ENCODE results near the gene GRHPR. TPM values are rescaled to one million over a fixed set of nuclear protein-coding genes. Genes with fewer than 3 reads are reported as not detected.

The GRHPR gene
- total RNA-seq, 1 donor from 2014 or later: 116 TPM

DNA sequence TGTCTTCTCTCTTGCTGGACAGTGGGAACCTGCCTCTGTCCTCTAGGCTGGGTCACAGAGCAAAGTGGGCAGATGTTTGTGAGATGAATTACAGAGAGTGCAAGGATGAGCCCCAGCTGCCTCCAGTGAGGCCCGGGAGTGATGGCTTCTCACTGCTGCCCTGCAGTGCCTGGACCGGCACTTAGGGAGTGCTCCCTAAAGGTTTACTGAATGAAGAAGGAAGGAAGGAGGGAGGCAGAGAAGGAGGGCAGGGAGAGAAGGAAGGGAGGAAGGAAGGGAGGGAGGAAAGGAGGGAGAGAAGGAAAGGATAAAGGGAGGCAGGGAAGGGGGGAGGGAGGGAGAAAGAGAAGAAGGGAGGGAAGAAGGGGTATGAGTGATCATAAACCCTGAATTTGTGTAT lies 42.7 kb upstream of the GRHPR start:
- Mint-ChIP-seq H3K27me3 (ENCODE audit: insufficient read depth, low read depth) (peaks cover 5% of the 10 kb centered on the region), H3K4me3 (no peak overlapping the region), H3K9me3 (peaks cover 3% of the 10 kb centered on the region), H3K36me3 (no peaks in the 10 kb centered on the region), H3K4me1 (peaks cover 12% of the 10 kb centered on the region), H3K27ac (no peak overlapping the region)
- DNase-seq (ENCODE audit: low spot score): no peak
- Histone ChIP-seq H3K27ac (no peak overlapping the region), H3K4me2 (no peak overlapping the region), H3K27me3 (no peaks in the 10 kb centered on the region), H3K36me3 (no peaks in the 10 kb centered on the region), H3K4me1 (peaks cover 3% of the 10 kb centered on the region), H3K4me3 (no peak overlapping the region), H3K9me3 (ENCODE audit: low read depth) (no peaks in the 10 kb centered on the region), H3F3A (ENCODE audit: low read depth) (no peaks in the 10 kb centered on the region), H3K9ac (no peak overlapping the region), H2AFZ (replicated peaks) (no peak overlapping the region), H4K20me1 (ENCODE audit: low read depth) (no peaks in the 10 kb centered on the region), H3K79me2 (ENCODE audit: low read depth) (no peaks in the 10 kb centered on the region)
- TF ChIP-seq EZH2 (IDR thresholded peaks at IDR 0.05) (no peak), EZH2phosphoT487 (IDR thresholded peaks at IDR 0.05) (no peak)
- TF ChIP-seq, protein P1, sequence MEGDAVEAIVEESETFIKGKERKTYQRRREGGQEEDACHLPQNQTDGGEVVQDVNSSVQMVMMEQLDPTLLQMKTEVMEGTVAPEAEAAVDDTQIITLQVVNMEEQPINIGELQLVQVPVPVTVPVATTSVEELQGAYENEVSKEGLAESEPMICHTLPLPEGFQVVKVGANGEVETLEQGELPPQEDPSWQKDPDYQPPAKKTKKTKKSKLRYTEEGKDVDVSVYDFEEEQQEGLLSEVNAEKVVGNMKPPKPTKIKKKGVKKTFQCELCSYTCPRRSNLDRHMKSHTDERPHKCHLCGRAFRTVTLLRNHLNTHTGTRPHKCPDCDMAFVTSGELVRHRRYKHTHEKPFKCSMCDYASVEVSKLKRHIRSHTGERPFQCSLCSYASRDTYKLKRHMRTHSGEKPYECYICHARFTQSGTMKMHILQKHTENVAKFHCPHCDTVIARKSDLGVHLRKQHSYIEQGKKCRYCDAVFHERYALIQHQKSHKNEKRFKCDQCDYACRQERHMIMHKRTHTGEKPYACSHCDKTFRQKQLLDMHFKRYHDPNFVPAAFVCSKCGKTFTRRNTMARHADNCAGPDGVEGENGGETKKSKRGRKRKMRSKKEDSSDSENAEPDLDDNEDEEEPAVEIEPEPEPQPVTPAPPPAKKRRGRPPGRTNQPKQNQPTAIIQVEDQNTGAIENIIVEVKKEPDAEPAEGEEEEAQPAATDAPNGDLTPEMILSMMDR (IDR thresholded peaks at IDR 0.05): no peak

DNA sequence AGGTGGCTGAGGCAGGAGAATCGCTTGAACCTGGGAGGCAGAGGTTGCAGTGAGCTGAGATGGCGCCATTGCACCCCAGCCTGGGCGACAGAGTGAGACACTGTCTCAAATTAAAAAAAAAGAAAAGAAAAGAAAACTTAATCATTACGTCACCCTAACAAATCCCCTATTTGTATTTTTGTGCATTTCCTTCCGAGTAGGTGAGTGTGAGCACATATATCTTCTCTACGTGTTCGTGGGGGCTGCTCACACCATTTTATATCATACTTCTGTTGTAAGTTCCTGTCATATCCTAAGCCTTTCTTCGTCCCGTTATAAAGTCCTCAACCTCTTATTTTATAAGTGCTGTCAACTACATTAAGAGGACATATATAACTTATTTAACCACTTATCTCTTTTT lies 41.9 kb upstream of the GRHPR start:
- Histone ChIP-seq H3K4me2 (no peak overlapping the region), H4K20me1 (ENCODE audit: low read depth) (no peaks in the 10 kb centered on the region), H2AFZ (replicated peaks) (no peak overlapping the region), H3K4me1 (peaks cover 3% of the 10 kb centered on the region), H3K79me2 (ENCODE audit: low read depth) (no peaks in the 10 kb centered on the region), H3K9me3 (ENCODE audit: low read depth) (no peaks in the 10 kb centered on the region), H3K27ac (no peak overlapping the region), H3F3A (ENCODE audit: low read depth) (no peaks in the 10 kb centered on the region), H3K27me3 (no peaks in the 10 kb centered on the region), H3K9ac (no peak overlapping the region), H3K4me3 (no peak overlapping the region), H3K36me3 (no peaks in the 10 kb centered on the region)
- Mint-ChIP-seq H3K4me3 (no peak overlapping the region), H3K27me3 (ENCODE audit: insufficient read depth, low read depth) (peaks cover 5% of the 10 kb centered on the region), H3K27ac (no peak overlapping the region), H3K9me3 (peaks cover 3% of the 10 kb centered on the region), H3K36me3 (no peaks in the 10 kb centered on the region), H3K4me1 (peaks cover 12% of the 10 kb centered on the region)
- DNase-seq (ENCODE audit: low spot score): no peak
- TF ChIP-seq, protein P1 (IDR thresholded peaks at IDR 0.05): no peak
- TF ChIP-seq EZH2phosphoT487 (IDR thresholded peaks at IDR 0.05) (no peak), EZH2 (IDR thresholded peaks at IDR 0.05) (no peak)

DNA sequence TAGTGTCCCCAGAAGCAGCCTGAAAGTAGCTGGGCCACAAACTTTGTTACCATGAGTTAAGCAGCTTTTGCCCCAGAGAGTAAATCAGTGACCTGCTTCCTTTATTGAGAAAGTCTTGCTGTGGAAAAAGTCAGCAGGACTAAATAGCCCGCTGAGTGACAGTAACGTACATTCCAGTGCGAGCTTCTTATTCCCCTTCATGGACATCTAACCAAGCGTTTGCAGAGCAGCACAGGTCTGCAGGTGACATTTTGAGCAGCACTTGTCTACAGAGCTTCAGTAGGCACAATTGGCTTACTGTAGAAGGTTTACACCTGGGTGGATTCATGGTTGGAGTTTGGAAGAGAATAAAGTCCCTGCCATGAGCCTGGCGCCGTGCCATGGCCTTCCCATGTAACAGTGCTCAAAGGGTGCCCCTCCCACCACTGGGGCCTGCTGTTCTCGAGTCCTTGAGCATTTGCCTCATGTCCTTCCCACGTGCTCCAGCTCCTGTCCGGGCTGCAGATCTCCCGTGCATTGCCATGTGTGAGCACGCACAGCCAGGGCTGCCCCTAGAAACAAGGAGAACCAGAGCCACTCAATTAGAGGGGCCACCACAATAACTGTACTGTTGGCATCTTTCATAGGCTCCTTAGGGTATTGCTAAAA lies 41.3 kb upstream of the GRHPR start:
- Histone ChIP-seq H3K4me3 (no peak overlapping the region), H2AFZ (replicated peaks) (no peak overlapping the region), H3K4me2 (no peak overlapping the region), H4K20me1 (ENCODE audit: low read depth) (no peaks in the 10 kb centered on the region), H3K79me2 (ENCODE audit: low read depth) (no peaks in the 10 kb centered on the region), H3K27ac (no peak overlapping the region), H3K36me3 (no peaks in the 10 kb centered on the region), H3K4me1 (peaks cover 3% of the 10 kb centered on the region), H3F3A (ENCODE audit: low read depth) (no peaks in the 10 kb centered on the region), H3K9ac (no peak overlapping the region), H3K27me3 (no peaks in the 10 kb centered on the region), H3K9me3 (ENCODE audit: low read depth) (no peaks in the 10 kb centered on the region)
- Mint-ChIP-seq H3K4me1 (peaks cover 12% of the 10 kb centered on the region), H3K4me3 (no peak overlapping the region), H3K27ac (no peak overlapping the region), H3K9me3 (peaks cover 3% of the 10 kb centered on the region), H3K27me3 (ENCODE audit: insufficient read depth, low read depth) (peaks cover 5% of the 10 kb centered on the region), H3K36me3 (no peaks in the 10 kb centered on the region)
- DNase-seq (ENCODE audit: low spot score): no peak
- TF ChIP-seq EZH2phosphoT487 (IDR thresholded peaks at IDR 0.05): no peak
- TF ChIP-seq, protein P1 (IDR thresholded peaks at IDR 0.05): no peak
- TF ChIP-seq EZH2 (IDR thresholded peaks at IDR 0.05): no peak

Measured in neural progenitor cell (in vitro differentiated cells).